Osteocyte (in vitro differentiated cells): ENCODE results near the gene ADCYAP1R1. TPM values are rescaled to one million over a fixed set of nuclear protein-coding genes. Genes with fewer than 3 reads are reported as not detected.

Experiments
- DNase-seq: peaks from one replicate; pipeline ENCODE4 v3.0.0; 2021; ENCODE audit warnings: mixed read lengths; ENCODE audit not compliant: unreplicated experiment; ENCODE audit errors: extremely low spot score
- H3K27ac Mint-ChIP-seq: one replicate; pipeline ENCODE4 v1.8.0; 2021; ENCODE audit warnings: mild to moderate bottlenecking, mixed read lengths; ENCODE audit not compliant: unreplicated experiment
- H3K27me3 Mint-ChIP-seq: one replicate; pipeline ENCODE4 v1.8.0; 2021; ENCODE audit warnings: mixed read lengths; ENCODE audit not compliant: unreplicated experiment
- H3K36me3 Mint-ChIP-seq: one replicate; pipeline ENCODE4 v1.8.0; 2021; ENCODE audit warnings: mixed read lengths; ENCODE audit not compliant: unreplicated experiment
- H3K4me1 Mint-ChIP-seq: one replicate; pipeline ENCODE4 v1.8.0; 2021; ENCODE audit warnings: mixed read lengths; ENCODE audit not compliant: unreplicated experiment
- H3K4me3 Mint-ChIP-seq: one replicate; pipeline ENCODE4 v1.8.0; 2021; ENCODE audit warnings: mild to moderate bottlenecking, moderate library complexity, mixed read lengths; ENCODE audit not compliant: unreplicated experiment
- H3K9me3 Mint-ChIP-seq: one replicate; pipeline ENCODE4 v1.8.0; 2021; ENCODE audit warnings: mixed read lengths; ENCODE audit not compliant: unreplicated experiment
- CTCF ChIP-seq: fragments of 200-600 bp; sonication (generic); IDR thresholded peaks from 2 replicates; pipeline ENCODE4 v1.5.0; 2021; ENCODE audit warnings: antibody characterized with exemption, mild to moderate bottlenecking, moderate library complexity
- total RNA-seq: library from RNA; stranded (reverse); gene quantifications from 2 replicates; pipeline ENCODE4 v1.2.1, GENCODE V29; 2021

ADCYAP1R1 gene
- total RNA-seq, 1 donor from 2014 or later: not detected

GRCh38 chr7:31058688-31059087 is 6.6 kb downstream of the ADCYAP1R1 start:
- no peaks in the 10 kb centered on the region for H3K36me3 Mint-ChIP-seq
- H3K27me3 Mint-ChIP-seq: peaks cover 43% of the 10 kb centered on the region
- H3K27ac Mint-ChIP-seq: no peak overlapping the region
- no peaks in the 10 kb centered on the region for H3K9me3 Mint-ChIP-seq
- TF ChIP-seq CTCF: no peak
- DNase-seq: no peak
- H3K4me1 Mint-ChIP-seq: no peaks in the 10 kb centered on the region
- no peak overlapping the region for H3K4me3 Mint-ChIP-seq

GRCh38 chr7:31059551-31059950 is 7.4 kb downstream of the ADCYAP1R1 start:
- DNase-seq: no peak
- H3K9me3 Mint-ChIP-seq: no peaks in the 10 kb centered on the region
- no peaks in the 10 kb centered on the region for H3K4me1 Mint-ChIP-seq
- no peak overlapping the region for H3K27ac Mint-ChIP-seq
- no peaks in the 10 kb centered on the region for H3K36me3 Mint-ChIP-seq
- no peak overlapping the region for H3K4me3 Mint-ChIP-seq
- H3K27me3 Mint-ChIP-seq: peaks cover 34% of the 10 kb centered on the region
- TF ChIP-seq CTCF: no peak

GRCh38 chr7:31061185-31061584 is 9.1 kb downstream of the ADCYAP1R1 start:
- H3K27me3 Mint-ChIP-seq: peaks cover 25% of the 10 kb centered on the region
- H3K27ac Mint-ChIP-seq: no peak overlapping the region
- H3K4me3 Mint-ChIP-seq: no peak overlapping the region
- no peaks in the 10 kb centered on the region for H3K36me3 Mint-ChIP-seq
- TF ChIP-seq CTCF: no peak
- H3K4me1 Mint-ChIP-seq: no peaks in the 10 kb centered on the region
- H3K9me3 Mint-ChIP-seq: no peaks in the 10 kb centered on the region
- DNase-seq: no peak

GRCh38 chr7:31062746-31063435 is 10.8 kb downstream of the ADCYAP1R1 start:
- DNase-seq: no peak
- peaks cover 20% of the 10 kb centered on the region for H3K27me3 Mint-ChIP-seq
- H3K36me3 Mint-ChIP-seq: no peaks in the 10 kb centered on the region
- no peaks in the 10 kb centered on the region for H3K4me1 Mint-ChIP-seq
- H3K4me3 Mint-ChIP-seq: no peak overlapping the region
- no peak overlapping the region for H3K27ac Mint-ChIP-seq
- no peaks in the 10 kb centered on the region for H3K9me3 Mint-ChIP-seq
- TF ChIP-seq CTCF: no peak

GRCh38 chr7:31065021-31065593 is 13.0 kb downstream of the ADCYAP1R1 start:
- Mint-ChIP-seq H3K4me3 (no peak overlapping the region), H3K9me3 (no peaks in the 10 kb centered on the region), H3K27ac (no peak overlapping the region), H3K36me3 (no peaks in the 10 kb centered on the region), H3K27me3 (peaks cover 14% of the 10 kb centered on the region), H3K4me1 (no peaks in the 10 kb centered on the region)
- no peak for DNase-seq
- TF ChIP-seq CTCF: no peak
